ENCODE results near the gene SLC15A4.

Gene SLC15A4

DNA sequence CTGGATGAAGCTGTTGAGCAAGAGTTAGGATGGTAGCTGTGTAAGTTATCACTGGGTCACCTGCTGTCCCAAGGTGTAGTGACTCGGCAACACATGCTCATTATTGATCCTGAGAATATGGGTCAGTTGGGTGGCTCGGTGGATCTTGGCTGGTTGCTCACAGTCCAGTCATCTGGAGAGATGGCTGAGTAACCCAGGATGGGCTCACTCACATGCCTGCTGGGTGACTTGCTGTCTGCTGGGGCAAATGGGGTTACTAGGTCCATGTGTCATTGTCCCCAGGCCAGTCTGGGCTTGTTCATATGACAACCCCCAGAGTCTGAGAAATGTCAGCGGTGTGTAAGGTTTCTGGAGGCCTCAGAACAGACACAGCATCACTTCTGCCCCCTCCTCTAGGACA is 69.5 kb downstream of the SLC15A4 start:
- DNase-seq (ENCODE audit: low spot score) = no peak

DNA sequence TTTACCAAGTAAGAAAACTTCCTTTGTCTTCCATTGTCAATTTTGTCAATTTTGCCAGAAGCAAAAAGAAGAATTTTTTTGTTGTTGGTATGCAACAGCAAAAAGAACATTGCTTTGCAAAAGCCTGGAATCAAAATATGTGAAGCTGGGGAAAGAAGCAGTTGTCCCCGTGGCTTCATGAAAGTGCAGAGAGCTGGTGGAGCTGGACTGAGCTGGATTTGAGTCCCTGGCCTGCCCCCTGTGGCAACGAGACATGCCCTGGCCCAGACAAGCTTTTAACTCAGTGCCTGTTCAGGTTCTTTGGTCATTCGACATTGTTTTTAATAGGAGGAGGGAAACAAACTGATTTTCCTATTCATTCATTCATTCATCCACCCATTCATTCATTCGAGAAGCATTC is 70.3 kb downstream of the SLC15A4 start:
- no peak for DNase-seq (ENCODE audit: low spot score)

DNA sequence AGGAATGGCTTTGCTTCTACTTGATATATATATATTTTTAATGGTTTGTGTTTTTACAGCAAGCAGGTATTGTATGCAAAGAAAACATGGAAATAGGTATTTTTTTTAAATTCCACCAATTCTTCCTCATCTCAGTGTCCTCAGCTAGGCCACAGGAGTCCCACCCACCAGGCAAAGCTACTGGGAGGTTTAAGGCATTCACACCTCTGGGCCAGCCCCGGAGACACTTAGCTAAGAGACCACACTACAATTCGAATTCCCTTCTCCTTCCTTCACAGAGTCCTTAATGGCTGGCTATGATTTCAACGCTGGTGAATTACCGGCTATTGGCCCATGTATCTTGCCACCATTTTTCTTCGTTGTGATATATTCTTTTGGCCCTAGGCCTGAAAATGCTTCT is 71.4 kb downstream of the SLC15A4 start:
- no peak for DNase-seq (ENCODE audit: low spot score)

DNA sequence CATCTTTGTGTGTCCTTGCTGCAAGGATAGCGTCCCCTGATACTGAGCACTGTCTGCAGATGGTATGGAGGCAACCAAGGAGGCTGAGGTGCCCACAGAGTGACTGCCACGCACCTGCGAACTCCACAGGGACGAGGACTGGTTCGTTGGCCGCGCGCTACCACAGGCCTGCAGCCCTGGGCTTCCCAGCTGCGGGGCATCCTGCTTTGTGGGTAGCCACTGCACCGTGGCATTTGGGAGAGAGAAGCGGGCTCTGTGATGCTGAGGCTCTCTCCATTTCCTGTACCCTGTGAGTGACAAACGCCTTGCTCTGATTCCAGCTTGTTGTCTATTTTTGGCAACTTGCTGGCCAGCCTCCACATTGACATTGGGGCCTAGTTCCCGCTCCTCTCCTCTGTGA is 76.3 kb downstream of the SLC15A4 start:
- no peak for DNase-seq (ENCODE audit: low spot score)

DNA sequence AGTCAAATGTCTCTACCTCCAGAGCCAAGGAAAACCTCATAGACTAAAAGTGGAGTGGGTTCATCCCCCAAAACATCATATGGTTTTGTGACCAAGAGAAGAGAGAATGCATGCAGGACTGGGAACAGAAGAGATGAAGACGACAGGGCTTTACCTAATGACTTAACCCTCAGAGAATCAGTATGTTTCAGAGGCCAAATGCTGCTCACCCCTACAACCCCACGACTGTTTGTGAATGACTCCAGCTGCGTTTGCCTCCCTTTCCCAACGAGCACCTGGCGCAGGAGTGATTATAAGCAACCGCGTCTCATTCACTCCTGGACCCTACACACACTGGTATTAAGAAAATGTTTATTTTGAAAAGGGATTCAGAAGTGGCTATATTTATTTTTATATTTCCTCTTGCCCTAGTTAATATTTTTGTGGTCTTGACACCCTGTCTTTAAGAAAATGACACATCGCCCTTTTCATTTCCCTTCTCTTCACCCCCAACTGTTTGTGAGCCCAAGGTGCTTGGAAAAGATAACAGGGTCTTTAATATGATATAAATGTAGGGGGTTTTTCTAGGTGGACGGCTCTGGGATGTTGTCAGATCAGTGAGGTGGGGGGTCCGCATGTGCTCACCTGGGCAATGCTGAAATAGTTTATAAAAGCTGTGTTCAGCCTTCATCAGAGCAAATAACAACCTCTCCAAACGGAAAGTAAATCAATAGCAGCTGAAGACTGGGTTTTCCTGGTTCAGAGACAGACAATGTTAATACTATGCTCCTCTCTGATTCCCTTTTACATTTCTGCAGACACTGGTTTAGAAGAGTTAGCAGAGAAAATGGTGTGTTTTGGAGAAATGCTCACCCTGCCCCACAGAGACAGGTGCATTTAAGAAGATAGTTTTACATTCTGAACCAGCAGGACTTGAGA is 77.7 kb downstream of the SLC15A4 start:
- DNase-seq (ENCODE audit: low spot score) = no peak

DNA sequence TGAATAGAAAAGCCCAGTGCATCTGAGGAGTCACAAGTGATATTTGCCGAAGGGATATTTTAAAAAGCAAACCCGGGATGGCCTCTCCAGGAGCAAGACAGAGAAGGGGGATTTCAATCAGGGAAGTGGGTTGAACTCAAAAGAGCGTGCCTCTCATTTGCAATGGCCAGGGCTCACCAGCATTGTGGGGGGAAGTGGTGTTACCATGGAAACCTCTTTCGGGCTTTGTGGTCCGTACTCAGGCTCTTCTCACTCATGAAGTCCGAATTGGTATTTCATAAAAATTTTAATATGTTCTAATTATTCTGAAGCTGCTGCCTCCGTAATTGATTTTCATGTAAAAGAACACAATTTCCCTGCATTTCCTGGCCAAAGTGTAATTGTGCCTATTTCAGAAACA is 79.8 kb downstream of the SLC15A4 start:
- no peak for DNase-seq (ENCODE audit: low spot score)

All from AG08395 (cell line).